H1 (cell line): ENCODE data around the gene LPGAT1. TPM values are rescaled to one million over a fixed set of nuclear protein-coding genes. Genes with fewer than 3 reads are reported as not detected.

Experiments used
- CTCF ChIA-PET: fragments of 300-600 bp; sonication (Branson Sonifier 250); formaldehyde crosslinking; loops from one replicate; lab custom pipeline; 2021; ENCODE audit not compliant: partially characterized antibody; lab: Charles Lee
- POLR2A ChIA-PET: fragments of 300-600 bp; sonication (Branson Sonifier 250); formaldehyde crosslinking; loops from one replicate; lab custom pipeline; 2021; ENCODE audit warnings: inconsistent platforms; ENCODE audit not compliant: partially characterized antibody; lab: Charles Lee
- DNase-seq, 2 experiments: peaks; one replicate each; pipeline versions ENCODE4 v3.0.0 to v3.0.0-alpha.2; 2010 to 2022; ENCODE audit warnings: low spot score in 2 of 2, low read depth in 1 of 2, mixed read lengths in 1 of 2
- FAIRE-seq: peaks from 2 replicates; lab custom pipeline; 2011; peaks lifted over from hg19 to GRCh38; lab: Jason Lieb, UNC
- H2AFZ ChIP-seq: 2 replicates; pipeline ENCODE4 v1.8.1; 2012; ENCODE audit warnings: low read length, inconsistent platforms
- H2AK5ac ChIP-seq: 2 replicates; pipeline ENCODE4 v1.6.1; 2013; ENCODE audit warnings: low read depth, low read length
- H2BK120ac ChIP-seq: replicated peaks from 2 replicates; pipeline ENCODE3; 2013; ENCODE audit warnings: low read depth, low read length, inconsistent platforms
- H2BK12ac ChIP-seq: 2 replicates; pipeline ENCODE4 v1.6.1; 2013; ENCODE audit warnings: low read depth, low read length
- H2BK15ac ChIP-seq: 2 replicates; pipeline ENCODE4 v1.6.1; 2013; ENCODE audit warnings: low read length
- H2BK20ac ChIP-seq: 2 replicates; pipeline ENCODE4 v1.6.1; 2013; ENCODE audit warnings: low read length
- H2BK5ac ChIP-seq: 2 replicates; pipeline ENCODE4 v1.6.1; 2013; ENCODE audit warnings: low read depth, low read length
- H3K14ac ChIP-seq: 2 replicates; pipeline ENCODE4 v1.6.1; 2013; ENCODE audit warnings: inconsistent platforms; ENCODE audit not compliant: insufficient read length
- H3K18ac ChIP-seq: 2 replicates; pipeline ENCODE4 v1.6.1; 2013; ENCODE audit warnings: low read length; ENCODE audit errors: extremely low read depth
- H3K23ac ChIP-seq: 2 replicates; pipeline ENCODE4 v1.6.1; 2013; ENCODE audit warnings: inconsistent platforms; ENCODE audit not compliant: insufficient read length
- H3K23me2 ChIP-seq: 2 replicates; pipeline ENCODE4 v1.6.1; 2013; ENCODE audit warnings: low read depth, low read length
- H3K27ac ChIP-seq: 2 replicates; pipeline ENCODE4 v1.6.1; 2011; ENCODE audit warnings: low read depth, low read length, inconsistent platforms
- H3K27me3 ChIP-seq, 4 experiments: replicated peaks in 1 of 4; 1 replicate in 1 of 4; 2 replicates in 3 of 4; pipeline versions ENCODE4 v1.6.1 to v1.8.1; 2011 to 2013; ENCODE audit warnings: low read length in 3 of 4, mild to moderate bottlenecking in 3 of 4, inconsistent platforms in 2 of 4, mixed read lengths in 2 of 4, moderate library complexity in 1 of 4; ENCODE audit not compliant: control insufficient read depth in 3 of 4, insufficient read depth in 3 of 4; ENCODE audit errors: extremely low read depth in 1 of 4
- H3K36me3 ChIP-seq, 4 experiments: 2 replicates each; pipeline versions ENCODE4 v1.6.1 to v1.8.1; 2011 to 2013; ENCODE audit warnings: mild to moderate bottlenecking in 4 of 4, low read length in 3 of 4, moderate library complexity in 2 of 4, control low read depth in 1 of 4, inconsistent platforms in 1 of 4; ENCODE audit not compliant: insufficient read depth in 4 of 4, control insufficient read depth in 2 of 4
- H3K4ac ChIP-seq: replicated peaks from 2 replicates; pipeline ENCODE3; 2013; ENCODE audit warnings: low read length, low read depth, mixed read lengths, inconsistent platforms; ENCODE audit not compliant: insufficient read length
- H3K4me1 ChIP-seq, 4 experiments: replicated peaks in 1 of 4; 1 replicate in 1 of 4; 2 replicates in 3 of 4; pipeline versions ENCODE4 v1.6.1 to v1.8.1; 2011 to 2013; ENCODE audit warnings: low read length in 3 of 4, inconsistent platforms in 2 of 4, mixed read lengths in 1 of 4; ENCODE audit not compliant: insufficient read depth in 4 of 4, control insufficient read depth in 3 of 4
- H3K4me2 ChIP-seq, 2 experiments: 2 replicates each; pipeline versions ENCODE4 v1.6.1 to v1.8.1; 2011 to 2013; ENCODE audit warnings: low read depth in 2 of 2, low read length in 2 of 2, control low read depth in 1 of 2, inconsistent platforms in 1 of 2, mild to moderate bottlenecking in 1 of 2; ENCODE audit not compliant: insufficient read depth in 1 of 2
- H3K4me3 ChIP-seq, 4 experiments: fragments of 200-600, 300-600 bp in 1 of 4; sonication (generic), shearing (Covaris generic), sonication (Bioruptor Twin) in 1 of 4; 2 replicates each; pipeline versions ENCODE4 v1.5.1 to v1.8.1; 2011 to 2016; ENCODE audit warnings: low read length in 4 of 4, low read depth in 3 of 4, control low read depth in 2 of 4, inconsistent platforms in 2 of 4, mild to moderate bottlenecking in 2 of 4, mixed read lengths in 1 of 4, moderate library complexity in 1 of 4; ENCODE audit not compliant: insufficient read depth in 2 of 4; ENCODE audit errors: extremely low read depth in 1 of 4
- H3K56ac ChIP-seq: replicated peaks from 2 replicates; pipeline ENCODE3; 2013; ENCODE audit warnings: low read depth, mild to moderate bottlenecking, mixed read lengths, low read length, inconsistent platforms; ENCODE audit not compliant: insufficient read length
- H3K79me1 ChIP-seq: 2 replicates; pipeline ENCODE4 v1.6.1; 2013; ENCODE audit warnings: low read depth, low read length, control low read depth
- H3K79me2 ChIP-seq, 2 experiments: 2 replicates each; pipeline versions ENCODE4 v1.6.1 to v1.8.1; 2012 to 2013; ENCODE audit warnings: low read length in 2 of 2, mild to moderate bottlenecking in 2 of 2, inconsistent platforms in 1 of 2; ENCODE audit not compliant: insufficient read depth in 2 of 2, control insufficient read depth in 1 of 2
- H3K9ac ChIP-seq, 4 experiments: replicated peaks in 1 of 4; 1 replicate in 1 of 4; 2 replicates in 3 of 4; pipeline versions ENCODE4 v1.6.1 to v1.8.1; 2011 to 2013; ENCODE audit warnings: low read depth in 3 of 4, low read length in 3 of 4, control low read depth in 2 of 4, mild to moderate bottlenecking in 2 of 4, moderate library complexity in 2 of 4, inconsistent platforms in 1 of 4; ENCODE audit errors: extremely low read depth in 1 of 4
- H3K9me3 ChIP-seq, 2 experiments: 2 replicates each; pipeline versions ENCODE4 v1.6.1 to v1.8.1; 2012 to 2013; ENCODE audit warnings: mild to moderate bottlenecking in 2 of 2, moderate library complexity in 2 of 2, control low read depth in 1 of 2, inconsistent platforms in 1 of 2, low read depth in 1 of 2, low read length in 1 of 2, mixed read lengths in 1 of 2; ENCODE audit not compliant: insufficient read depth in 2 of 2
- H4K20me1 ChIP-seq, 2 experiments: replicated peaks in 1 of 2; 2 replicates each; pipeline versions ENCODE3 to v1.8.1; 2011 to 2013; ENCODE audit warnings: inconsistent platforms in 2 of 2, low read length in 2 of 2, mild to moderate bottlenecking in 1 of 2; ENCODE audit not compliant: insufficient read depth in 2 of 2, control insufficient read depth in 1 of 2
- H4K5ac ChIP-seq: 2 replicates; pipeline ENCODE4 v1.6.1; 2013; ENCODE audit warnings: low read length, low read depth, mixed read lengths, inconsistent platforms; ENCODE audit not compliant: insufficient read length
- H4K8ac ChIP-seq: 2 replicates; pipeline ENCODE4 v1.8.0; 2013; ENCODE audit warnings: mild to moderate bottlenecking, moderate library complexity, low read length, inconsistent platforms; ENCODE audit not compliant: insufficient read depth; ENCODE audit errors: extremely low read depth
- H4K91ac ChIP-seq: replicated peaks from 2 replicates; pipeline ENCODE3; 2013; ENCODE audit warnings: low read length, mixed read lengths, inconsistent platforms; ENCODE audit not compliant: insufficient read length
- BACH1 ChIP-seq: IDR thresholded peaks from 2 replicates; pipeline ENCODE4 v1.6.1; 2012; ENCODE audit warnings: low read length, improper control_type of control experiment
- BRCA1 ChIP-seq: IDR thresholded peaks from 2 replicates; pipeline ENCODE4 v1.6.1; 2012; ENCODE audit warnings: low read depth, low read length, improper control_type of control experiment
- CBX5 ChIP-seq: fragments of 300-800, 300-1000 bp; sonication (generic); IDR thresholded peaks from 2 replicates; pipeline ENCODE4 v1.7.1; 2016; ENCODE audit warnings: antibody characterized with exemption, low read length, low read depth
- CHD1 ChIP-seq: IDR thresholded peaks from 2 replicates; pipeline ENCODE4 v1.6.1; 2012; ENCODE audit warnings: low read depth, low read length, improper control_type of control experiment
- FOSL1 ChIP-seq: IDR thresholded peaks from 2 replicates; pipeline ENCODE4 v1.6.1; 2011; ENCODE audit warnings: mild to moderate bottlenecking, low read depth, low read length, moderate library complexity; ENCODE audit not compliant: insufficient read depth
- GTF2F1 ChIP-seq: IDR thresholded peaks from 2 replicates; pipeline ENCODE4 v1.6.1; 2012; ENCODE audit warnings: low read depth, low read length, improper control_type of control experiment, borderline replicate concordance
- KDM1A ChIP-seq: fragments of 200-600, 300-600 bp; sonication (generic); IDR thresholded peaks from 2 replicates; pipeline ENCODE4 v1.7.1; 2016; ENCODE audit warnings: mild to moderate bottlenecking, low read length, borderline replicate concordance
- KDM4A ChIP-seq: IDR thresholded peaks from one replicate; pipeline ENCODE4 v1.7.1; 2012; ENCODE audit warnings: low read depth, mild to moderate bottlenecking, moderate library complexity, low read length, inconsistent platforms; ENCODE audit not compliant: severe bottlenecking
- KDM5A ChIP-seq: fragments of 200-600 bp; IDR thresholded peaks from 2 replicates; pipeline ENCODE4 v1.7.1; 2012; ENCODE audit warnings: mild to moderate bottlenecking, low read length, inconsistent platforms, mixed read lengths
- PHF8 ChIP-seq: fragments of 200-600 bp; sonication (generic); conservative IDR thresholded peaks from 2 replicates; pipeline ENCODE4 v1.7.1; 2012; ENCODE audit warnings: low read depth, mild to moderate bottlenecking, inconsistent platforms, low read length, moderate library complexity
- RXRA ChIP-seq: IDR thresholded peaks from 2 replicates; pipeline ENCODE4 v1.6.1; 2011; ENCODE audit warnings: low read depth, mild to moderate bottlenecking, low read length, moderate library complexity; ENCODE audit not compliant: insufficient read depth
- SAP30 ChIP-seq: fragments of 300-600 bp; sonication (generic); IDR thresholded peaks from 2 replicates; pipeline ENCODE4 v1.7.1; 2012; ENCODE audit warnings: low read length, moderate library complexity, mild to moderate bottlenecking, inconsistent platforms; ENCODE audit not compliant: insufficient read depth, insufficient replicate concordance
- SRF ChIP-seq: IDR thresholded peaks from 2 replicates; pipeline ENCODE4 v1.6.1; 2011; ENCODE audit warnings: mild to moderate bottlenecking, low read depth, low read length, moderate library complexity
- TAF7 ChIP-seq: optimal IDR thresholded peaks from 2 replicates; pipeline ENCODE3; 2011; ENCODE audit warnings: low read depth, mild to moderate bottlenecking, inconsistent platforms, low read length, moderate library complexity, borderline replicate concordance
- TCF12 ChIP-seq: IDR thresholded peaks from 2 replicates; pipeline ENCODE4 v1.6.1; 2011; ENCODE audit warnings: low read depth, mild to moderate bottlenecking, low read length
- polyA plus RNA-seq, 7 experiments: library from polyadenylated mRNA; depleted of rRNA in 3 of 7; stranded (reverse) in 5 of 7; unstranded in 2 of 7; fragments of >200 nt in 5 of 7; fragments of 200-250 nt in 2 of 7; gene quantifications; 1 replicate in 5 of 7; 2 replicates in 1 of 7; 4 replicates in 1 of 7; pipeline versions ENCODE4 v1.2.1 to v1.2.3, GENCODE V29; 2011 to 2013; ENCODE audit warnings: missing spikeins in 2 of 7, mixed read lengths in 2 of 7
- total RNA-seq: library from RNA; stranded (reverse); fragmentation: NEBNext Ultra II Directional; extraction: Animal tissue kit (Norgen Biotek cat#: 25700); gene quantifications from 2 replicates; pipeline ENCODE4 v1.2.1, GENCODE V29; 2021
- TF ChIP-seq, protein P1 (sequence below): IDR thresholded peaks from 2 replicates; pipeline ENCODE4 v1.6.1; 2012; ENCODE audit warnings: inconsistent platforms

LPGAT1 gene
- total and polyA plus RNA-seq, 2 of the 8 experiments (the other 6 are each of a cell fraction or from before 2014, with no cell fraction given): 2.3 to 13.5 TPM

GRCh38 chr1:211761400-211761799 is 69.2 kb downstream of the LPGAT1 start:
- DNase-seq (no peak), FAIRE-seq (no peak)
- no peak overlapping the region for H2AFZ ChIP-seq
- peaks cover 0 to 1% (median 0%) of the 10 kb centered on the region in 4 experiments; a peak in 1 of 7 replicates for H3K27me3 ChIP-seq
- H3K4me1 ChIP-seq: no peaks in the 10 kb centered on the region; a peak in 1 of 7 replicates
- H4K8ac ChIP-seq: no peak overlapping the region
- no peaks in the 10 kb centered on the region for H3K79me2 ChIP-seq
- H3K56ac ChIP-seq: no peak overlapping the region
- H3K79me1 ChIP-seq: no peaks in the 10 kb centered on the region
- H3K4me2 ChIP-seq: no peak overlapping the region
- ChIA-PET CTCF (interaction anchor here (1.2 kb wide), 1 partner anchor 22 kb away, joined by 4 read pairs; no protein-coding TSS in a partner anchor), POLR2A (no interaction called here)
- H2BK5ac ChIP-seq: no peak overlapping the region
- no peak overlapping the region for H3K9ac ChIP-seq
- no peak overlapping the region for H2BK15ac ChIP-seq
- H3K14ac ChIP-seq: no peak overlapping the region
- no peak overlapping the region for H3K23ac ChIP-seq
- no peak overlapping the region for H2BK120ac ChIP-seq
- no peak overlapping the region for H2BK20ac ChIP-seq
- no peak overlapping the region for H2BK12ac ChIP-seq
- no peak overlapping the region for H4K91ac ChIP-seq
- no peaks in the 10 kb centered on the region for H4K20me1 ChIP-seq
- no peak overlapping the region for H3K18ac ChIP-seq
- H3K9me3 ChIP-seq: no peaks in the 10 kb centered on the region
- H3K4me3 ChIP-seq: no peak overlapping the region
- no peak overlapping the region for H3K27ac ChIP-seq
- no peaks in the 10 kb centered on the region for H3K23me2 ChIP-seq
- no peak overlapping the region for H3K4ac ChIP-seq
- no peak overlapping the region for H2AK5ac ChIP-seq
- H3K36me3 ChIP-seq: no peaks in the 10 kb centered on the region
- no peak overlapping the region for H4K5ac ChIP-seq
- TF ChIP-seq CHD1 (no peak), RXRA (no peak), PHF8 (no peak), TAF7 (no peak), CBX5 (no peak), BACH1 (no peak), KDM4A (no peak), SAP30 (no peak), TCF12 (no peak), SRF (no peak), GTF2F1 (no peak), KDM5A (no peak), KDM1A (no peak), FOSL1 (no peak), BRCA1 (no peak)
- TF ChIP-seq, protein P1, sequence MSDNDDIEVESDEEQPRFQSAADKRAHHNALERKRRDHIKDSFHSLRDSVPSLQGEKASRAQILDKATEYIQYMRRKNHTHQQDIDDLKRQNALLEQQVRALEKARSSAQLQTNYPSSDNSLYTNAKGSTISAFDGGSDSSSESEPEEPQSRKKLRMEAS: no peak
